H9 (cell line): ENCODE data around the gene LRIG1. TPM values are rescaled to one million over a fixed set of nuclear protein-coding genes. Genes with fewer than 3 reads are reported as not detected.
A peak's percentile ranks its signal among the peaks of the same experiment; 100 is the strongest.

Source experiments
- DNase-seq: peaks from one replicate; pipeline ENCODE4 v3.0.0-alpha.2; 2017
- H2AFZ ChIP-seq: one replicate; pipeline ENCODE4 v1.6.1; 2013; ENCODE audit warnings: mild to moderate bottlenecking, low read length, control low read depth, moderate library complexity
- H2AK5ac ChIP-seq: 2 replicates; pipeline ENCODE4 v1.6.1; 2013; ENCODE audit warnings: low read length, control low read depth, mixed read lengths; ENCODE audit not compliant: insufficient read length
- H2BK120ac ChIP-seq: one replicate; pipeline ENCODE4 v1.6.1; 2013; ENCODE audit warnings: low read depth, mild to moderate bottlenecking, low read length, control low read depth, inconsistent platforms; ENCODE audit not compliant: poor library complexity, severe bottlenecking
- H2BK12ac ChIP-seq: 2 replicates; pipeline ENCODE4 v1.6.1; 2013; ENCODE audit warnings: low read length, control low read depth, mixed read lengths, low read depth; ENCODE audit not compliant: insufficient read length
- H2BK15ac ChIP-seq: 2 replicates; pipeline ENCODE4 v1.6.1; 2013; ENCODE audit warnings: low read depth, low read length, control low read depth
- H2BK20ac ChIP-seq: one replicate; pipeline ENCODE4 v1.6.1; 2013; ENCODE audit warnings: low read depth, mild to moderate bottlenecking, low read length, control low read depth, inconsistent platforms; ENCODE audit not compliant: poor library complexity, severe bottlenecking
- H2BK5ac ChIP-seq: 2 replicates; pipeline ENCODE4 v1.6.1; 2013; ENCODE audit warnings: low read length, control low read depth, mixed read lengths; ENCODE audit not compliant: insufficient read length
- H3K14ac ChIP-seq: 2 replicates; pipeline ENCODE4 v1.6.1; 2013; ENCODE audit warnings: low read length, control low read depth; ENCODE audit not compliant: insufficient read depth
- H3K18ac ChIP-seq: 2 replicates; pipeline ENCODE4 v1.6.1; 2013; ENCODE audit warnings: low read depth, mild to moderate bottlenecking, mixed read lengths, low read length, control low read depth; ENCODE audit not compliant: insufficient read length
- H3K23ac ChIP-seq: 2 replicates; pipeline ENCODE4 v1.6.1; 2013; ENCODE audit warnings: low read length, control low read depth, mixed read lengths, low read depth; ENCODE audit not compliant: insufficient read length
- H3K23me2 ChIP-seq: 2 replicates; pipeline ENCODE4 v1.6.1; 2013; ENCODE audit warnings: low read depth, mild to moderate bottlenecking, mixed read lengths, low read length, control low read depth; ENCODE audit not compliant: insufficient read length, poor library complexity, severe bottlenecking
- H3K27ac ChIP-seq: 2 replicates; pipeline ENCODE4 v1.5.1; 2013; ENCODE audit warnings: low read length, control low read depth, mixed read lengths, low read depth; ENCODE audit not compliant: insufficient read length
- H3K27me3 ChIP-seq: 2 replicates; pipeline ENCODE4 v1.6.1; 2013; ENCODE audit warnings: low read length, control low read depth, inconsistent platforms; ENCODE audit not compliant: insufficient read depth
- H3K4ac ChIP-seq: 2 replicates; pipeline ENCODE4 v1.6.1; 2013; ENCODE audit warnings: low read depth, mild to moderate bottlenecking, control low read depth, inconsistent platforms, low read length, moderate library complexity
- H3K4me1 ChIP-seq: 2 replicates; pipeline ENCODE4 v1.6.1; 2013; ENCODE audit warnings: low read length, control low read depth, inconsistent platforms; ENCODE audit not compliant: insufficient read depth
- H3K4me2 ChIP-seq: 2 replicates; pipeline ENCODE4 v1.6.1; 2013; ENCODE audit warnings: low read length, control low read depth, mixed read lengths; ENCODE audit not compliant: insufficient read length, insufficient read depth
- H3K56ac ChIP-seq: 2 replicates; pipeline ENCODE4 v1.6.1; 2013; ENCODE audit warnings: low read depth, mild to moderate bottlenecking, mixed read lengths, low read length, control low read depth; ENCODE audit not compliant: insufficient read length
- H3K79me1 ChIP-seq: 2 replicates; pipeline ENCODE4 v1.6.1; 2013; ENCODE audit warnings: low read depth, mild to moderate bottlenecking, moderate library complexity, low read length, control low read depth, inconsistent platforms; ENCODE audit not compliant: insufficient read depth, poor library complexity, severe bottlenecking
- H3K79me2 ChIP-seq: 2 replicates; pipeline ENCODE4 v1.6.1; 2013; ENCODE audit warnings: low read length, control low read depth, inconsistent platforms; ENCODE audit not compliant: insufficient read depth
- H3K9ac ChIP-seq: 2 replicates; pipeline ENCODE4 v1.6.1; 2013; ENCODE audit warnings: low read length, control low read depth, mixed read lengths; ENCODE audit not compliant: insufficient read length; ENCODE audit errors: extremely low read depth
- H3K9me3 ChIP-seq: one replicate; pipeline ENCODE4 v1.6.1; 2013; ENCODE audit warnings: low read depth, low read length, inconsistent platforms; ENCODE audit not compliant: control insufficient read depth
- H3T11ph ChIP-seq: one replicate; pipeline ENCODE4 v1.6.1; 2013; ENCODE audit warnings: mild to moderate bottlenecking, low read length, control low read depth, inconsistent platforms
- H4K20me1 ChIP-seq: one replicate; pipeline ENCODE4 v1.6.1; 2013; ENCODE audit not compliant: control insufficient read depth, insufficient read length, insufficient read depth
- H4K5ac ChIP-seq: 2 replicates; pipeline ENCODE4 v1.6.1; 2013; ENCODE audit warnings: low read depth, mild to moderate bottlenecking, mixed read lengths, low read length, control low read depth; ENCODE audit not compliant: insufficient read length
- H4K8ac ChIP-seq: replicated peaks from 2 replicates; pipeline ENCODE4 v1.6.1; 2013; ENCODE audit warnings: low read length, control low read depth, mixed read lengths, low read depth; ENCODE audit not compliant: insufficient read length
- H4K91ac ChIP-seq: 2 replicates; pipeline ENCODE4 v1.6.1; 2013; ENCODE audit warnings: low read depth, mild to moderate bottlenecking, moderate library complexity, mixed read lengths, low read length, control low read depth; ENCODE audit not compliant: insufficient read length
- H3K27ac Mint-ChIP-seq, 3 experiments: 2 replicates in 2 of 3; 3 replicates in 1 of 3; pipeline ENCODE4 v1.8.0; 2020 to 2021; ENCODE audit warnings: mixed read lengths in 3 of 3, mild to moderate bottlenecking in 1 of 3, moderate library complexity in 1 of 3
- H3K27me3 Mint-ChIP-seq: 2 replicates; pipeline ENCODE4 v1.8.0; 2021; ENCODE audit warnings: low read depth, mild to moderate bottlenecking, moderate library complexity, mixed read lengths
- H3K36me3 Mint-ChIP-seq, 3 experiments: 2 replicates in 2 of 3; 3 replicates in 1 of 3; pipeline ENCODE4 v1.8.0; 2020 to 2021; ENCODE audit warnings: low read depth in 3 of 3, mixed read lengths in 3 of 3; ENCODE audit not compliant: insufficient read depth in 1 of 3
- H3K4me1 Mint-ChIP-seq, 2 experiments: 2 replicates each; pipeline ENCODE4 v1.8.0; 2020; ENCODE audit warnings: mixed read lengths in 2 of 2
- H3K4me3 Mint-ChIP-seq, 2 experiments: 2 replicates in 1 of 2; 3 replicates in 1 of 2; pipeline ENCODE4 v1.8.0; 2020 to 2021; ENCODE audit warnings: mild to moderate bottlenecking in 2 of 2, mixed read lengths in 2 of 2, moderate library complexity in 1 of 2
- H3K9me3 Mint-ChIP-seq, 2 experiments: 2 replicates in 1 of 2; 3 replicates in 1 of 2; pipeline ENCODE4 v1.8.0; 2020; ENCODE audit warnings: mild to moderate bottlenecking in 2 of 2, mixed read lengths in 2 of 2, moderate library complexity in 1 of 2
- WGBS: extraction: QIAGEN DNeasy Blood & Tissue Kit; methylation state at CpG from one replicate; pipeline ENCODE4 v1.1.7; 2013; ENCODE audit warnings: missing lambda C conversion rate, low lambda C conversion rate, mixed read lengths; ENCODE audit not compliant: insufficient read length; ENCODE audit errors: extremely low coverage; 5-methylcytosine and 5-hydroxymethylcytosine counted together
- total RNA-seq: library from RNA; stranded (reverse); gene quantifications from 2 replicates; pipeline ENCODE4 v1.2.1, GENCODE V29; 2021
- TF ChIP-seq, protein P1 (sequence below): fragments of 200-600 bp; sonication (generic); conservative IDR thresholded peaks from 3 replicates; pipeline ENCODE4 v1.8.0; 2021; ENCODE audit warnings: antibody characterized with exemption, mild to moderate bottlenecking

LRIG1 gene
- total RNA-seq, 1 experiment from 2014 or later: 70.3 TPM

DNA sequence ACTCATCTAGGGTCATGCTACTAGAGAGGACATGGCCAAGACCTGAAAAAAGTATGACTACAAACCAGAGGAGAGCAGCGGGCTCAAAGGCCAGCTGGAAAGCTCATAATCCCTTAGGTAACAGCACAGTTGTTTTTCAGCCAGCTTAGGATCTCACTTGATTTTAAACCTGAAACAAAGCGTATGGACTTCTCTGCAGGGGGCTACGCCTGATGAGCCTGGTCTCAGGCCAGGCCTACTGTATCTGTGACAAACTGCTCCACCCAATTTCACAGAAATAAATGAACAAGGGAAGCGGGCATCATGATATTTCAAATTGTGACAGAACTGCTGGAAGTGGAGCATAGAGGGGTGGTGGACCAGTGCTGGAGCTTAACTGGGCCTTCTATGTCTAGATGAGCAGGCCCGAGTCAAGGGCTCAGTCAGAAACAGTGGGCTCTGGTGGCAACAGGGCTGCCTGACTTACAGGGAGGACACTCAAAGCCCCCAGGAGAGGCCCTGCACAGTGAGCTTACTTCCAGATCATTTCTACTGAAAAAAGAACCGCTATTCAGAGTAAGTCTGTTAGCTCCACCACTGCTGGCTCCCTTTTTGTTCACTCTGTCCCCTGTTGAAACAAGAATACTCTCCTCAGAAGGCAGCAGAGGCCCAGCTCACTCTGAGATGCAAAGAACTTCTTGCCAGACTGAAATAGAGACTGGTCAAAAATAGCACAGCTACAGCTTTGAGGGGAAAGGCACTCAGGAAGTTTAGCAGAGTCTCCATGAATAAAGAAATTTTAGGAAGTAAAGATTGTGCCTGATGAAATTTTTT lies 47.0 kb downstream of the LRIG1 start:
- H2BK12ac ChIP-seq: no peak overlapping the region
- H4K5ac ChIP-seq: no peak overlapping the region
- no peak overlapping the region for H3K4me2 ChIP-seq
- H2BK20ac ChIP-seq: no peak overlapping the region
- no peaks in the 10 kb centered on the region for H4K20me1 ChIP-seq
- H4K8ac ChIP-seq: no peak overlapping the region
- peaks cover 34 to 51% of the 10 kb centered on the region in 2 experiments for H3K4me1 Mint-ChIP-seq
- no peaks in the 10 kb centered on the region for H3K27me3 ChIP-seq
- peaks cover 10% of the 10 kb centered on the region for H3K79me1 ChIP-seq
- H2BK5ac ChIP-seq: no peak overlapping the region
- no peak overlapping the region for H2AFZ ChIP-seq
- peaks cover 7% of the 10 kb centered on the region; the same call in 1 of the 2 replicates for H3K4me1 ChIP-seq
- H3K27ac Mint-ChIP-seq: peak overlapping the region; percentile 6 to 88 (median 41); a peak in 4 of 7 replicates
- no peak overlapping the region for H3K23ac ChIP-seq
- no peak overlapping the region for H4K91ac ChIP-seq
- H2BK120ac ChIP-seq: no peak overlapping the region
- no peaks in the 10 kb centered on the region; the same call in 1 of the 2 replicates for H3K27me3 Mint-ChIP-seq
- H3K9ac ChIP-seq: no peak overlapping the region
- H3K56ac ChIP-seq: no peak overlapping the region
- no peak overlapping the region for H3K4me3 Mint-ChIP-seq
- no peak overlapping the region for H2AK5ac ChIP-seq
- no peaks in the 10 kb centered on the region for H3K23me2 ChIP-seq
- WGBS: no CpG with 5 or more reads among the region's 6 CpGs
- no peak overlapping the region for H2BK15ac ChIP-seq
- H3K79me2 ChIP-seq: peaks cover 13% of the 10 kb centered on the region; the same call in 1 of the 2 replicates
- H3K14ac ChIP-seq: 0 out of 2 replicates have a peak overlapping the region, but pooled peaks have one; percentile 17
- H3T11ph ChIP-seq: no peak overlapping the region
- no peak for DNase-seq
- H3K9me3 ChIP-seq: no peaks in the 10 kb centered on the region
- H3K18ac ChIP-seq: no peak overlapping the region
- no peak overlapping the region for H3K27ac ChIP-seq
- H3K9me3 Mint-ChIP-seq: no peaks in the 10 kb centered on the region
- TF ChIP-seq, protein P1, sequence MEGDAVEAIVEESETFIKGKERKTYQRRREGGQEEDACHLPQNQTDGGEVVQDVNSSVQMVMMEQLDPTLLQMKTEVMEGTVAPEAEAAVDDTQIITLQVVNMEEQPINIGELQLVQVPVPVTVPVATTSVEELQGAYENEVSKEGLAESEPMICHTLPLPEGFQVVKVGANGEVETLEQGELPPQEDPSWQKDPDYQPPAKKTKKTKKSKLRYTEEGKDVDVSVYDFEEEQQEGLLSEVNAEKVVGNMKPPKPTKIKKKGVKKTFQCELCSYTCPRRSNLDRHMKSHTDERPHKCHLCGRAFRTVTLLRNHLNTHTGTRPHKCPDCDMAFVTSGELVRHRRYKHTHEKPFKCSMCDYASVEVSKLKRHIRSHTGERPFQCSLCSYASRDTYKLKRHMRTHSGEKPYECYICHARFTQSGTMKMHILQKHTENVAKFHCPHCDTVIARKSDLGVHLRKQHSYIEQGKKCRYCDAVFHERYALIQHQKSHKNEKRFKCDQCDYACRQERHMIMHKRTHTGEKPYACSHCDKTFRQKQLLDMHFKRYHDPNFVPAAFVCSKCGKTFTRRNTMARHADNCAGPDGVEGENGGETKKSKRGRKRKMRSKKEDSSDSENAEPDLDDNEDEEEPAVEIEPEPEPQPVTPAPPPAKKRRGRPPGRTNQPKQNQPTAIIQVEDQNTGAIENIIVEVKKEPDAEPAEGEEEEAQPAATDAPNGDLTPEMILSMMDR: no peak
- peaks cover 43 to 81% (median 70%) of the 10 kb centered on the region in 3 experiments; a peak in 6 of 7 replicates for H3K36me3 Mint-ChIP-seq
- no peak overlapping the region for H3K4ac ChIP-seq
